ENCODE results near the gene ARHGAP9.

The ARHGAP9 gene

GRCh38 chr12:57491393-57492280, 12.0 kb upstream of the ARHGAP9 start:
- peak; percentile 18 for DNase-seq

- no peak for DNase-seq
These were observed 10.5 kb upstream of the ARHGAP9 start for GRCh38 chr12:57490126-57490525.

DNA sequence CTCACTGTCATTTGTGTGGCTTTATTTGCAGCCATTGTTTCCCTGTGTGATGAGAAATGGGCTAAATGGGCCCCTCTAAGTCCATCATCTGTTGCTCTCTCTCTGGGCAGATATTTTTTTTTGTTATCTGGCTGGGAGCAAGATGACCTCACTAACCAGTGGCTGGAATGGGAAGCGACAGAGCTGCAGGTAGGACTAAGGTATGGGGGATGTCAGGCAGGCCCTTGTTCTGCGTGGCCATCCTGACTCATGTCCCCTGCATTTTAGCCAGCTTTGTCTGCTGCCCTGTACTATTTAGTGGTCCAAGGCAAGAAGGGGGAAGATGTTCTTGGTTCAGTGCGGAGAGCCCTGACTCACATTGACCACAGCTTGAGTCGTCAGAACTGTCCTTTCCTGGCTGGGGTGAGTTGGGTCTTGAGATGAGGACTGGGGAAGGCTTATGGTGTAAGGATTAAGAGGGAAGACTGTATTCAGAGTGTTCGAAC, 9.5 kb upstream of the ARHGAP9 start:
- DNase-seq = no peak

GRCh38 chr12:57488402-57489156, 8.9 kb upstream of the ARHGAP9 start:
- peak; percentile 24 for DNase-seq

- DNase-seq = peak; percentile 97
These were observed 8.1 kb upstream of the ARHGAP9 start, which contains the start of gene MARS1 for GRCh38 chr12:57487597-57488401. Gene MARS1, plus strand, starts transcription at chr12:57488068. Its CDS starts 23 bp downstream, at chr12:57488091.

DNA sequence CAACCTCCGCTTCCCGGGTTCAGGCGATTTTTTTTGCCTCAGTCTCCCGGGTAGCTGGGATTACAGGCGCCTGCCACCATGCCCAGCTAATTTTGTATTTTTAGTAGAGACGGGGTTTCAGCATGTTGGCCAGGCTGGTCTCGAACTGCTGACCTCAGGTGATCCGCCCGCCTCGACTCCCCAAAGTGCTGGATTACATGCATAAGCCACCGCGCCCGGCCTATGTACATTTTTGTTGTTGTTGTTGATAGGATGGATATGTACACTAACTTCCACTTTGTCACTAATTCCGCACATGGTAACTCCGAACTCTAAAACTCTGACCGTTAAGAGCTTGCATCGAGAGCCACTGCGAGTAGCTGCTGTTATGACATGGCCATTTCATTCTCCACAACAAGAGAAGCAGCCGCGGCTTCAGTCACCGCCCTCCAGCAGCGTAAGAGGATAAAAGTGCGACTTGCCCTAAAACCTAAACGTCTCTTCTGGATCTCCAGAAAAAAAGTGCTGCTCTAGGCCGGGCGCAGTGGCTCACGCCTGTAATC, 7.5 kb upstream of the ARHGAP9 start:
- DNase-seq = no peak

DNA sequence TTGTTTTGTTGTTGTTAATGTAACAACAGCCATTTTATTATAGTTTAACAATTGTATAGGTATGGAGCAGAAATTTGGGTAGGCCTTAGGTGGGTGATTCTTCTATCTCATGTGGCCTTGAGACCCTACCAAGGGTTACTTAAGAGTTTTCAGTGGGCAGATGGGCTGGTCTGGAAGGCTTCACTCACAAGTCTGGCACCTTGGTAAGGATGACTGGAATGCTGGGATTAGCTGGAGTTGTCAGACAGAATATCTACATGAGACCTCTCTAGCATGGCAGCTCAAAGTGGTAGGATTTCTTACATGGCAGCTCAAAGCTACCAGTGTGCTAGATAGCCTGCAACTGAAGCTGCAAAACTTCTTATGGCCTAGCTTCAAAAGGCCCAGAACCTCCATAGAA, 6.0 kb upstream of the ARHGAP9 start:
- no peak for DNase-seq

- no peak for DNase-seq
These were observed 3.8 kb upstream of the ARHGAP9 start for GRCh38 chr12:57483466-57483865.

GRCh38 chr12:57481671-57482070, 2.0 kb upstream of the ARHGAP9 start:
- DNase-seq = no peak

GRCh38 chr12:57479043-57479375, 657 bp downstream of the ARHGAP9 start:
- DNase-seq = no peak

GRCh38 chr12:57477710-57478681, 1.7 kb downstream of the ARHGAP9 start:
- DNase-seq = no peak

DNA sequence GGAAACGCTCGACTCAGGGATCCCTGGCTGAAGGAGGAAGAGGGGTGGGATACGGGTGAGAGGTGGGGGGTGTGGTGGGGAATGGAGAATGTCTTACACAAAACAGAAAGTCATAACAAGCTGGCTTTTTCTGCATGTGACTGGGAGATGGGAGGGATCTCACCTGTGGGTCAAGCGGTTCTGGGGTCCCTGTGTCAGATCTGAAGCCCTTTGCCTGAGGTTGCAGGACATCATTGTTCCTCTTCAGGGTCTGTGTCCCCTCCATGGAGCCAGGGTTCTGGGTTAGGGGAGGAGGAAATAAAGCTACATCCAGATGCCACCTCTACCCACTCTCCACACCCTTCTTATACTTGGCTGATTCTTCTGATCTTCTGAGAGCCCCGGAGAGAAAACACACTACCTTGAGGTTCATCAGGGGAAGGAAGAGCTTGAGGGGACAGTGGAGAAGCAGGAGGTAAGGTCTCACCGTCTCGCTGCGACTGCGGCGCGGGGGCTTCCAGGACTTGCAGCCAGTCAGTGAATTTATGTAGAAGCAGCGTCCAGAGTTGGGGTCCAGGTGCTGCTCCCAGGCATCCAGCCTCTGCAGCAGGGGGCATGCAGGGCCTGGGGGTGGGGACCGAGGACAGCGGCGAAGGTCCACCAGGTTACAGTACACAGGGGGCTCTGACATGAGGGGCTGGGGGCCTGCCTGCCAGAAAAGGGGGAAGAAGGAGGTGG, 2.5 kb downstream of the ARHGAP9 start:
- no peak for DNase-seq

DNA sequence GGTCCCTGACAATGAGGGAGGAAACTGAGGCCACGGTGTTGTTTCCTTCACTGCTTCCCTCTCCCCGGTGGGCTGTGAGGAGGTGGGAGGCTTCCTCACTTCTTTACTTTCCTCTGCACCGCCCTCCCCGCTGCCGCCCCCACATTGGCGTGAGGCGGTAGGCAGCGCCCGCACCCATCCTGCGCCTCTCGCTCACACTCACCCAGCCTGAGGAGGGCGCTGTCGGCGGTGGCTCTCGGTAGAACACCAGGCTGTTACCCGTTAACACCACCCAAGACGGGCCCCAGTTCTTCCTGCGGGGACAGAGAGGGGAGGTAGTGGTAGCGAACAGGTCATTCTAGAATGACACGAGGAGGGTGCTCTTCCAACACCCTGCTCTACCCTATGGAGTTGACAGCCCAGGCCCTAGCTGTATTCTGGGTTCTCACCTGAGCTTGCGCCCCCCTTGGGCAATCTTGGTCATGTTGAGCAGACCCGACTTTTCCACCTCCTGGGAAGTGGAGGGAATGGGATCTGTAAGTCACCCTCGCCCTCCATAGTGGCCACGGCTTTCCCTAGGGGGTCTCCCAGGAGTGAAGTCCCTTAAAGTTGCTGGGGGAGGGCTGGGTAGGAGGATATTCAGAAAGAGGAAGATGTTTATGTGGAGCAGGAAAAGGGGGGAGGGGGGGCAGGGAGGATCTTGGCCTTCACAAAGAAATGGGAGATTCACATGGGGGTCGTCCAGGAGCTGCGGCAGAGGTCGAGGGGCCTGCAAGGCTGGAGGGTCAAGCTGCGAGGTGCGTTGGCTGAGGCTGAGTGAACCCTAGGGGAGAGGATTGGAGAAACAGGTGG, 3.3 kb downstream of the ARHGAP9 start:
- no peak for DNase-seq

- no peak for DNase-seq
These were observed 4.2 kb downstream of the ARHGAP9 start for GRCh38 chr12:57475271-57476161.

DNA sequence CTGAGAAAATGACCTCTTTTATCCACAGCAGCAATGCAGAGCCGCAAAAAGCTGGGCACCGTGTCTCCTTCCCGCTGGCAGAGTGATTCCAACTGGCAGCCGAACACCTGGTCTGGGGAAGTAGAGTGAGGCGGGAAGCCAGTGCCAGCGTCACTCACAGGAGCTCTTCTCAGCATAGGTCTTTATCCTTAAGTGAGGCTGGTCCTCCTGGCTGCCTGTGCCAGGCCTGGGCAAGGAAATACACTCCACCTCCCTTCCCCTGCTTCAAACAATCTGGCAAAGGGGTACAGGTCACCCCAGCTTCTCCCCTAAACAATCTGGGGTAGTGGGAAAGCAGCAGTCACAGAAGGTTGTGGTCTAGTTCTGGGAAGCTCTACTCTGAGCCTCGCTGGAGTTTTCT, 4.8 kb downstream of the ARHGAP9 start:
- no peak for DNase-seq

DNA sequence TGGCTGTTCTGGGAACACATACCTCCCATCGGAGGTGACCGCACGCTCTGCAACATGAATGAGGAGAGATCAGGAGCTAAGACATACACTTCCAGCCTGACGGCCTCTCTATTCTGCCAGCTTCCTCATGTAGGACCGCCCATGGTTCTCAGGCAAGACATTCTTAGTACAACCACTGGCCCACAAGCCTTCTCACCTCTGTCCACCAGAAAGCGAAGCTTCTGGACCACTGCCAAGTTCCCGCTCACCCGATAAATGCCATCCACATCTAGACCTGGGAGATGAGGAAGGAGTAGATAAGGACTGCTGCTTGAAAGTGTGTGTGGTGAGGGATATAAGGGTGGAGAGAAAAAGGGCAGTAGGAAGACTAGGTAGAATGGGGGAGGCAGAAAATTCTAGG, 5.2 kb downstream of the ARHGAP9 start:
- DNase-seq = no peak

DNA sequence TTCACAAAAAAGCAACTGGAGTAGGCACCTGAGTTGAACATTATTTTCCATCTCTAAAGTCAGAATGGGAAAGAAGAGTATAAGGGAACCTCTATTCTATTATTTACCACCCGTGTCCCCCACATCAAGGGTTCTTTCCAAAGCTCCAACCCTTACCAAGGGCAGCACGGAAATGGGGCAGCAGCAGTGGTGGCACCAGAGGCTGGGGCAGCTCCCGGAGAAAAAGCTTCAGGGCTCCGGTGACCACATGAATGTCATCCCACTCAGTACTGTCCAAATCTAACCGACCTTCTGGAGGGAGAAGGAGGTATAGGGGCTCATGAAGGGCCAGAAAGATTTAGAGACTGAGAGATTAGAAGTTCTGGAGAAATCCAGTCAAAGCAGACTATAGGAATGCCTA, 5.8 kb downstream of the ARHGAP9 start:
- no peak for DNase-seq

DNA sequence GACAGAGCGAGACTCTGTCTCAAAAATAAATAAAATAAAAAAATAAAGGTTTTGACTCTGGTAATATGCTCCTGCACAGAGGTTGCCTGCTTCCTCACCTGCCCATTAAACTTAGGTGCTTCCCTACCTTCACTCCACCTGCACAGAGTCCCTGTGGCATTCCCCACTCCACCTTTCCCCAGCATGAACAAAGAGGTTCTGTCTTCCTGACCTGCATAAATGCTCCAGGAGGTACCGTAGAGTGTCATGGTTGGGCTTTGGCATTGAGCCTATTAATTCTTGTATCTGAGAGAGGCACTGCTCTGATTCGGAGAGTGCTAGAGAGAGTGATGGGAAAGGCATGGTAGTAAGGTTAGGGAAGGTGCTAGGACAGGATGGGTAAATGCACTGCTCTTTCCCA, 6.3 kb downstream of the ARHGAP9 start:
- DNase-seq = no peak

- no peak for DNase-seq
These were observed 7.3 kb downstream of the ARHGAP9 start for GRCh38 chr12:57472391-57472790.
